SK-N-SH treated with all-trans-retinoic acid at 6 μM for 48 hours (cell line): ENCODE data around the gene SPTLC1.
"Not testable (repeated sequence)": the region's sequence is repeated elsewhere in the genome, so short reads cannot be mapped to it uniquely, and the experiment has no call there.

Experiments used
- BACH2 ChIP-seq: fragments of 250-450 bp; sonication (Bioruptor Pico); IDR thresholded peaks from 2 replicates; pipeline ENCODE4 v1.9.0; 2021; ENCODE audit warnings: mild to moderate bottlenecking, borderline replicate concordance
- CREB5 ChIP-seq: fragments of 250-450 bp; sonication (Bioruptor Pico); IDR thresholded peaks from 2 replicates; pipeline ENCODE4 v1.5.1; 2020; ENCODE audit warnings: low read depth, mild to moderate bottlenecking, moderate library complexity
- OSR1 ChIP-seq: fragments of 250-450 bp; sonication (Bioruptor Pico); IDR thresholded peaks from 2 replicates; pipeline ENCODE4 v1.8.0; 2022; ENCODE audit warnings: moderate library complexity, mild to moderate bottlenecking, inconsistent platforms
- PATZ1 ChIP-seq: fragments of 250-450 bp; sonication (Bioruptor Pico); IDR thresholded peaks from 2 replicates; pipeline ENCODE4 v1.8.0; 2020; ENCODE audit warnings: mild to moderate bottlenecking, moderate library complexity, borderline replicate concordance
- TSHZ2 ChIP-seq: fragments of 250-450 bp; sonication (Bioruptor Pico); IDR thresholded peaks from 2 replicates; pipeline ENCODE4 v1.5.0; 2020; ENCODE audit warnings: mild to moderate bottlenecking, moderate library complexity

- TF ChIP-seq CREB5; BACH2 (CRISPR knock-in tag); TSHZ2 (CRISPR knock-in tag); OSR1; PATZ1 (CRISPR knock-in tag): not testable (repeated sequence)
Measured at GRCh38 chr9:92001948-92002347, 113.3 kb downstream of the SPTLC1 start.
